Erythroblast (primary cell): ENCODE data around the gene SLC43A1.

Source experiments
- GATA1 ChIP-seq: IDR thresholded peaks from 2 replicates; pipeline ENCODE4 v1.6.1; 2011; ENCODE audit warnings: low read depth, mild to moderate bottlenecking, control low read depth, low read length, moderate library complexity
- POLR2A ChIP-seq: IDR thresholded peaks from 2 replicates; pipeline ENCODE4 v1.6.1; 2011; ENCODE audit warnings: mild to moderate bottlenecking, low read length

DNA sequence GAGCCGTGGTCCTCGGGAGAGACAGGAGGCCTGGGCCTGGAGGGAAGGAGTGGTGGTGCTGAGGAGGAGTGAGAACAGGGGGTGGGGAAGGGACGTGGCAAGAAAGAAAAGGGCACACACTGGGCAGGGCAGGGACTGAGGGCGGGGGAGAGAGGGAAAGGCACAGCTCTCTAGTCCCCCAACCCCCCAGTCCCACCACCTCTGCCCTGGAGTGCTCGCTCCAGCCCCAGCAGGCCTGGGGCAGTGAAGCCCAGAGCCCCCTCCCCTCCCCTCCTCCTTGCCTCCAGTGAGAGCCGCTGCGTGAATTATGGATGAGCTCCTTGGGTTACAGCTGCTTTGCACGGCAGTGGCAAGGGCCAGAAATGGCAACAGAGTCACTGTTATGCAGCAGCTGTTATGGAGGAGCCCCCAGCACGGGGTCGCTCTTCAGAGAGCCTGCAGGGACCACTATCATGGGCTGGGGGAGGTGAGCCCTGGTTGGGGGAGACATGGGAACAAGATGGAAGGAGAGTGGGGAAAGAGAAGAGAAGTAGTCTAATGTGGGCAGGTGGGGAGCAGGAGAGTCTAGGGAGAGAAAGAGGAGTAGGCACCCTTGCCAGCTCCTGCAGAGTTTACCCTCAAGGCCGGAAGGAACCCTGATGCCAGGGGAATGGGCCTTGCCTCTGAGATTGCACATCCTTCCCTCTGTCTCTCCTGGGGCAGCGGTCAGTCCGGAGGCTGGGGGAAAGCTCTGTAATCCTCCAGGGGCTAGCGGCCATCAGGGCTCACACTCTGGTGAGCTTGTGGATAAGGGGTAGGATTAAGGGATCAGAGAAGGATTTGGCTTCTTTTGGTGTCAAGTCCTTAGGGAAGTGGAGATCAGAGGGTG lies 51.6 kb downstream of the SLC43A1 start:
- TF ChIP-seq POLR2A (no peak), GATA1 (no peak)
